Amniotic stem cell (primary cell): Measurements from ENCODE around the gene ASH1L.
"Not testable (repeated sequence)": the region's sequence is repeated elsewhere in the genome, so short reads cannot be mapped to it uniquely, and the experiment has no call there.

ENCODE experiments used
- DNase-seq: peaks from one replicate; lab custom pipeline; 2025; lab: John Stamatoyannopoulos, UW

The ASH1L gene

DNA sequence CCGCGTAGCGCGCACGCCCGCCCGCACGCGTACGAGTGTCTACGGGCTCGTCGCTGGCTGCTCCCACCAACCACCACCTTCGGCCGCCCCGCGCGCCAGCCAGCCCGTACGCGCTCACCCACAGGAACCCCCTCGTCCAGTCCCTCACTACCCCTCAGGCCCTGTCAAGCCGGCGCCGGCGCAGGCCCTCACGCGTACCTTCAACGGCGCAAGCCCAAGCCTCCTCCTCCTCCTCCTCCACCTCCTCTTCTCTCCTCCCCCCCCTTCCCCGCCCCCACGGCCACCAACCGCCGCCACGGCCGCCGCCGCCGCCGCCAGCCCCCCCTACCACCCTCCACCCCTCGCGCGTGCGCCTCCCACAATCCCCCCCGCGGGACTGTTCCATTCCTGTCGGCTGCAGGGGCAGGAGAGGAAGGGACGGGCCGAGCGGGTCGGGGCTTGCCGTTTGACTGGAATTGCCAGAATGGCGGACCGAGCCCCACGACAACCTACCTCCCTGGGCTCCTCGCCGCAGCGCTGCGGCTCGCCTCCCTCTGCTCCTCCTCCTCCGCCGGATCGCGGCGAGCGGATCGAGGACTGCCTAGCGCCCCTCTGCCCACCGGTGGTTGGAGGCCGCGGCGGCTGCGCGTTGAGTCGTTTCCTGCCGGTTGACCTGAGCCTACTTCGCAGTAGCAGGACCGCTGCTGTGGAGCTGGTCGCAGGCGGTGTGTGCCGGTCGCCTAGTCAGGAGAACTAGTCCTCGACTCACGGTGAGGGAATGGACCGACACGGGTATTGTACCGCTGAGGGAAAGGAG, at the start of gene ASH1L:
ASH1L (minus strand) TSS at position 223 of the 796 bp plus-strand sequence. CDS start 41,284 bp downstream, outside the sequence.
- peak; percentile 89 for DNase-seq

GRCh38 chr1:155610257-155610647, 47.6 kb upstream of the ASH1L start:
- DNase-seq, result not testable (repeated sequence)

- peak; percentile 98 for DNase-seq
Observed at GRCh38 chr1:155609515-155610256, 47.1 kb upstream of the ASH1L start, which contains the start of gene MSTO1. Gene MSTO1 (plus strand): TSS chr1:155610218. CDS start chr1:155610249, 31 bp downstream.

DNA sequence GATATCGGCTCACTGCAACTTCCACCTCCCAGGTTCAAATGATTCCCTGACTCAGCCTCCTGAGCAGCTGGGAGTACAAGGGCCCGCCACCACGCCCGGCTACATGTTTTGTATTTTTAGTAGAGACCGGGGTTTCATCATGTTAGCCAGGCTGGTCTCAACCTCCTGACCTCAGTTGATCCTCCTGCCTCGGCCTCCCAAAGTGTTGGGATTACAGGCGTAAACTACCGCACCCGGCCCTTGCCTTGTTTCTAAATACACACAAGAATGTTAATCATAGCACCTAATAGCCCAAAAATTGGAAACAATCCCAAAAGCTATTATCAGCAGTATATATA, 46.3 kb upstream of the ASH1L start:
- no peak for DNase-seq

DNA sequence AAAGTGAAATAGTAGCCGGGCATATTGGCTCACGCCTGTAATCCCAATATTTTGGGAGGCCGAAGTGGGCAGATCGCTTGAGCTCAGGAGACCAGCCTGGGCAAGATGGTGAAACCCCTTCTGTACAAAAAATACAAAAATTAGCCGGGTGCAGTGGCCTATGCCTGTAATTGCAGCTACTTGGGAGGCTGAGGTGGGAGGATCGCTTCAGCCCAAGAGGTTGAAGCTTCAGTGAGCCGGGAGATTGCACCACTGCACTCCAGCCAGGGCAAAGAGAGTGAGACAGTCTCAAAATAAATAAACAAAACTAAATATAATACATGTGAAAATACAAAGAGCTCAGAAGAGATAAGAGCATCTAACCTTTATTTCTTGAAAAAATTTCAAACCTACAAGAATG, 45.1 kb upstream of the ASH1L start:
- DNase-seq, result no peak

GRCh38 chr1:155599828-155600572, 37.4 kb upstream of the ASH1L start:
- DNase-seq, result not testable (repeated sequence)

- DNase-seq, result no peak
Observed at GRCh38 chr1:155598842-155599331, 36.3 kb upstream of the ASH1L start.

GRCh38 chr1:155596864-155597263, 34.3 kb upstream of the ASH1L start:
- no peak for DNase-seq

- DNase-seq, result not testable (repeated sequence)
Observed at GRCh38 chr1:155595877-155596474, 33.4 kb upstream of the ASH1L start.

DNA sequence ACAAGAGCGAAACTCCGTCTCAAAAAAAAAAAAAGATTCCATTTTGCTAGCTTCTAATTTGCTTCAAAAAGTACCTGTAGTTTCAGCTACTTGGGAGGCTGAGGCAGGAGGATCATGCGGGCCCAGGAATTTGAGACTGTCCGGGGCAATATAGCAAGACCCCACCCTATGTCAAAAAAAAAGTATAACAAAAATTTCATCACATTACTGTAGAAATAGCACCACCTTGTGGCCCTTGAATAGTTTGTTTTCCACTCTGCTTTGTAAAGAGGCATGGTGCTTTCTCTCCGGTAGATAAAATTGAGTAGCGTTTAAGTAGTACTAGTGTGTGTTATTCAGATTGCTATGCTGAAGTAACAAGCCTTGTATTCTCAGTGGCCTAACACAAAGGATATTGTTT, 29.2 kb upstream of the ASH1L start:
- DNase-seq, result peak; percentile 44

- DNase-seq, result not testable (repeated sequence)
Observed at GRCh38 chr1:155590516-155591247, 28.1 kb upstream of the ASH1L start.

- DNase-seq, result not testable (repeated sequence)
Observed at GRCh38 chr1:155589282-155589681, 26.7 kb upstream of the ASH1L start.

- not testable (repeated sequence) for DNase-seq
Observed at GRCh38 chr1:155583846-155584245, 21.2 kb upstream of the ASH1L start.

DNA sequence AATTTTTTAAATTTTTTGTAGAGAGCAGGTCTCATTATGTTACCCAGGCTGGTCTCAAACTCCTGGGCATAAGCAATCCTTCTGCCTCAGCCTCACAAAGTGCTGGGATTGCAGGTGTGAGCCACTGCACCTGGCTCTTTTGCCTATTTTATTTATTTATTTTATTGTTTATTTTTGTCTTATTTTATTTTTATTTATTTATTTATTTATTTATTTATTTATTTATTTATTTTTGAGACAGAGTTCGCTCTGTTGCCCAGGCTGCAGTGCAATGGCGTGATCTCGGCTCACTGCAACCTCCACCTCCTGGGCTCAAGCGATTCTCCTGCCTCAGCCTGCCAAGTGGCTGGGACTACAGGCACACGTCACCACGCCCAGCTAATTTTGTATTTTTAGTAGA, 13.0 kb upstream of the ASH1L start:
- DNase-seq, result not testable (repeated sequence)

DNA sequence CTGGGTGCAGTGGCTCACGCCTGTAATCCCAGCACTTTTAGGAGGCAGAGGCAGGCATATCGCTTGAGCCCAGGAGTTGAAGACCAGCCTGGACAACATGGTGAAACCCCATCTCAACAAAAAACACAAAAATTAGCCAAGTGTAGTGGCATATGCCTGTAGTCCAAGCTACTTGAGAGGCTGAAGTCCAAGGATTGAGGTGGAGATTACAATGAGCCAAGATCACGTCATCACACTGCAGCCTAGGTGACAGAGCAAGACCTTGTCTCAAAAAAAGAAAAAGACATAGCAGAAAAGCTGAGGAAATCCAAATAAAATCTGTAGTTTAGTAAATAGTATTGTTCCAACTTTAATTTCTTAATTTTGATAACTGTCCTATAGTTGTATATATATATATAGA, 11.5 kb upstream of the ASH1L start:
- no peak for DNase-seq

DNA sequence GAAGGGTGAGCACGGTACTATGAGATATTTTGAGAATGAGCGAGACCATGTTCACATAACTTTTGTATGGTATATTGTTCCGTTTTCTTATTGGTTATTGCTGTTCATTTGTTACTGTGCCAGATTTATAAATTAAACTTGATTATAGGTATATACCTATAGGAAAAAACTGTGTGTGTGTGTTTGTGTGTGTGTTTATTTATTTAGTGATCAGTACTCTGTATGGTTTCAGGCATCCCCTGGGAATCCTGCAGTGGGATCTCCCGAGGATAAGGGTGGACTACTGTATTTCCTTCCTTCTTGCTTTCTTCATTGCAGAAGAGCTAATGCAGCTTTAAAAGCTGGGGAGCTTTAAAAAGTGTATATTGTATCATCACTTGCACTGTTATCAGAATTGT, 8.0 kb upstream of the ASH1L start:
- no peak for DNase-seq

- DNase-seq, result no peak
Observed at GRCh38 chr1:155569988-155570592, 7.5 kb upstream of the ASH1L start.

GRCh38 chr1:155563377-155564022, 897 bp upstream of the ASH1L start:
- not testable (repeated sequence) for DNase-seq

GRCh38 chr1:155561779-155562580, 623 bp downstream of the ASH1L start:
- DNase-seq, result not testable (repeated sequence)
